Mesendoderm (in vitro differentiated cells): Measurements from ENCODE around the gene RAB6A.
A peak's percentile ranks its signal among the peaks of the same experiment; 100 is the strongest.

Source experiments
- DNase-seq: peaks from one replicate; pipeline ENCODE4 v3.0.0; 2013
- H2AK5ac ChIP-seq: 2 replicates; pipeline ENCODE4 v1.6.1; 2013; ENCODE audit warnings: low read length, inconsistent platforms
- H2BK120ac ChIP-seq: 2 replicates; pipeline ENCODE4 v1.6.1; 2013; ENCODE audit warnings: low read depth, mild to moderate bottlenecking, low read length, moderate library complexity, mixed read lengths
- H2BK15ac ChIP-seq: replicated peaks from 2 replicates; pipeline ENCODE4 v1.6.1; 2013; ENCODE audit warnings: low read depth, mild to moderate bottlenecking, moderate library complexity
- H2BK5ac ChIP-seq: 2 replicates; pipeline ENCODE4 v1.6.1; 2013; ENCODE audit warnings: low read length, inconsistent platforms
- H3K18ac ChIP-seq: 2 replicates; pipeline ENCODE4 v1.6.1; 2013; ENCODE audit warnings: mild to moderate bottlenecking, low read length, mixed read lengths
- H3K23ac ChIP-seq: one replicate; pipeline ENCODE4 v1.6.1; 2013; ENCODE audit warnings: low read length
- H3K27ac ChIP-seq: 2 replicates; pipeline ENCODE4 v1.5.1; 2013; ENCODE audit warnings: low read depth, mild to moderate bottlenecking, inconsistent platforms, low read length, moderate library complexity
- H3K27me3 ChIP-seq: 2 replicates; pipeline ENCODE4 v1.6.1; 2013; ENCODE audit warnings: low read length, control low read depth, mild to moderate bottlenecking, inconsistent platforms; ENCODE audit not compliant: insufficient read depth, poor library complexity
- H3K36me3 ChIP-seq: 2 replicates; pipeline ENCODE4 v1.6.1; 2013; ENCODE audit warnings: low read length, inconsistent platforms; ENCODE audit not compliant: control insufficient read depth, insufficient read depth
- H3K4ac ChIP-seq: one replicate; pipeline ENCODE4 v1.6.1; 2013; ENCODE audit warnings: low read depth, mild to moderate bottlenecking, low read length, moderate library complexity
- H3K4me1 ChIP-seq: 2 replicates; pipeline ENCODE4 v1.6.1; 2013; ENCODE audit warnings: low read depth, low read length, inconsistent platforms; ENCODE audit not compliant: control insufficient read depth
- H3K4me2 ChIP-seq: 2 replicates; pipeline ENCODE4 v1.6.1; 2013; ENCODE audit warnings: low read length
- H3K4me3 ChIP-seq: 2 replicates; pipeline ENCODE4 v1.5.1; 2013; ENCODE audit warnings: mild to moderate bottlenecking, low read length
- H3K56ac ChIP-seq: one replicate; pipeline ENCODE4 v1.6.1; 2013; ENCODE audit warnings: low read length
- H3K79me1 ChIP-seq: 2 replicates; pipeline ENCODE4 v1.6.1; 2013; ENCODE audit warnings: low read length, inconsistent platforms
- H3K79me2 ChIP-seq: 2 replicates; pipeline ENCODE4 v1.6.1; 2013; ENCODE audit warnings: mild to moderate bottlenecking, low read length; ENCODE audit not compliant: control insufficient read depth, insufficient read depth
- H3K9ac ChIP-seq: 2 replicates; pipeline ENCODE4 v1.6.1; 2013; ENCODE audit warnings: low read length, inconsistent platforms
- H4K5ac ChIP-seq: one replicate; pipeline ENCODE4 v1.6.1; 2013; ENCODE audit warnings: low read length
- H4K8ac ChIP-seq: one replicate; pipeline ENCODE4 v1.6.1; 2013; ENCODE audit warnings: low read depth, mild to moderate bottlenecking, control low read depth, low read length, moderate library complexity
- WGBS: extraction: QIAGEN DNeasy Blood & Tissue Kit; methylation state at CpG from one replicate; pipeline ENCODE4 v1.1.7; 2013; ENCODE audit warnings: low lambda C conversion rate, missing lambda C conversion rate; ENCODE audit not compliant: insufficient coverage; ENCODE audit errors: extremely low coverage; 5-methylcytosine and 5-hydroxymethylcytosine counted together

The RAB6A gene

GRCh38 chr11:73667891-73668290, 93.0 kb downstream of the RAB6A start:
- Histone ChIP-seq H3K36me3 (no peaks in the 10 kb centered on the region), H2BK5ac (no peak overlapping the region), H3K4ac (no peak overlapping the region), H3K79me2 (no peaks in the 10 kb centered on the region), H3K4me1 (peaks cover 9% of the 10 kb centered on the region), H2BK120ac (no peak overlapping the region), H3K4me3 (no peak overlapping the region), H3K27ac (no peak overlapping the region), H4K8ac (no peak overlapping the region), H3K56ac (no peak overlapping the region), H4K5ac (no peak overlapping the region), H3K4me2 (no peak overlapping the region), H2AK5ac (no peak overlapping the region), H3K23ac (no peak overlapping the region), H3K79me1 (no peaks in the 10 kb centered on the region), H3K18ac (no peak overlapping the region), H3K9ac (no peak overlapping the region), H3K27me3 (no peaks in the 10 kb centered on the region), H2BK15ac (no peak overlapping the region)
- WGBS: no CpG with 5 or more reads among the region's 1 CpG
- DNase-seq: no peak

- Histone ChIP-seq H4K5ac (no peak overlapping the region), H2AK5ac (no peak overlapping the region), H3K9ac (no peak overlapping the region), H3K4me1 (peaks cover 9% of the 10 kb centered on the region), H3K18ac (no peak overlapping the region), H3K27me3 (no peaks in the 10 kb centered on the region), H3K4me3 (no peak overlapping the region), H3K56ac (no peak overlapping the region), H4K8ac (no peak overlapping the region), H3K79me1 (no peaks in the 10 kb centered on the region), H3K27ac (no peak overlapping the region), H3K4ac (no peak overlapping the region), H3K36me3 (no peaks in the 10 kb centered on the region), H2BK15ac (no peak overlapping the region), H2BK120ac (no peak overlapping the region), H2BK5ac (no peak overlapping the region), H3K23ac (no peak overlapping the region), H3K79me2 (no peaks in the 10 kb centered on the region), H3K4me2 (no peak overlapping the region)
- no peak for DNase-seq
Measured at GRCh38 chr11:73664877-73665276, 96.0 kb downstream of the RAB6A start.

- Histone ChIP-seq H2BK120ac (no peak overlapping the region), H4K5ac (no peak overlapping the region), H3K27ac (no peak overlapping the region), H3K27me3 (no peaks in the 10 kb centered on the region), H3K4ac (no peak overlapping the region), H3K9ac (no peak overlapping the region), H2AK5ac (no peak overlapping the region), H3K4me3 (no peak overlapping the region), H3K23ac (no peak overlapping the region), H3K36me3 (no peaks in the 10 kb centered on the region), H3K79me2 (no peaks in the 10 kb centered on the region), H3K4me1 (peaks cover 9% of the 10 kb centered on the region), H4K8ac (no peak overlapping the region), H3K18ac (no peak overlapping the region), H2BK5ac (no peak overlapping the region), H3K79me1 (no peaks in the 10 kb centered on the region), H2BK15ac (no peak overlapping the region), H3K56ac (no peak overlapping the region), H3K4me2 (no peak overlapping the region)
- DNase-seq: no peak
- no CpG with 5 or more reads among the region's 3 CpGs for WGBS
Measured at GRCh38 chr11:73663604-73664495, 97.0 kb downstream of the RAB6A start.

- no peak overlapping the region for H4K5ac ChIP-seq
- no peaks in the 10 kb centered on the region for H3K79me1 ChIP-seq
- no peaks in the 10 kb centered on the region for H3K79me2 ChIP-seq
- H3K27ac ChIP-seq: no peak overlapping the region
- H4K8ac ChIP-seq: no peak overlapping the region
- H3K4me2 ChIP-seq: no peak overlapping the region
- WGBS: no CpG with 5 or more reads among the region's 3 CpGs
- no peaks in the 10 kb centered on the region for H3K27me3 ChIP-seq
- H3K36me3 ChIP-seq: no peaks in the 10 kb centered on the region
- H3K23ac ChIP-seq: no peak overlapping the region
- no peak overlapping the region for H3K4ac ChIP-seq
- no peak overlapping the region for H2BK15ac ChIP-seq
- no peak overlapping the region for H3K9ac ChIP-seq
- no peak overlapping the region for H2BK5ac ChIP-seq
- H2AK5ac ChIP-seq: no peak overlapping the region
- no peak overlapping the region for H3K56ac ChIP-seq
- no peak overlapping the region for H2BK120ac ChIP-seq
- H3K4me3 ChIP-seq: no peak overlapping the region
- DNase-seq: no peak
- peaks cover 9% of the 10 kb centered on the region for H3K4me1 ChIP-seq
- no peak overlapping the region for H3K18ac ChIP-seq
Measured at GRCh38 chr11:73662445-73663157, 98.3 kb downstream of the RAB6A start.

GRCh38 chr11:73661035-73661628, 99.7 kb downstream of the RAB6A start:
- Histone ChIP-seq H4K5ac (no peak overlapping the region), H3K36me3 (no peaks in the 10 kb centered on the region), H2BK15ac (no peak overlapping the region), H3K4me3 (peak overlapping the region; percentile 7), H4K8ac (no peak overlapping the region), H3K23ac (no peak overlapping the region), H3K18ac (no peak overlapping the region), H3K9ac (peak overlapping the region; percentile 68), H3K27me3 (no peaks in the 10 kb centered on the region), H3K4ac (no peak overlapping the region), H3K79me2 (no peaks in the 10 kb centered on the region), H3K56ac (peak overlapping the region; percentile 79), H3K27ac (no peak overlapping the region), H3K4me1 (peaks cover 9% of the 10 kb centered on the region), H2BK5ac (no peak overlapping the region), H3K4me2 (peak overlapping the region; percentile 52), H2AK5ac (no peak overlapping the region), H2BK120ac (no peak overlapping the region), H3K79me1 (no peaks in the 10 kb centered on the region)
- peak; percentile 93 for DNase-seq
- no CpG with 5 or more reads among the region's 40 CpGs for WGBS
